Tibial artery (tissue), 4 donors: ENCODE results near the gene PCED1B.

Experiments
- DNase-seq, 2 donors: peaks; one replicate each; pipeline ENCODE4 v3.0.0-alpha.2; 2019
- H3K27ac ChIP-seq, 2 donors: fragments of 200-600 bp; sonication (generic) in 1 of 2; 1 replicate in 1 of 2; 2 replicates in 1 of 2; pipeline ENCODE4 v1.5.1; 2018 to 2019; ENCODE audit warnings: mild to moderate bottlenecking in 1 of 2
- H3K27me3 ChIP-seq, 2 donors: fragments of 200-600 bp; sonication (generic) in 1 of 2; one replicate each; pipeline versions ENCODE4 v1.5.1 to v1.6.0; 2016 to 2019
- H3K36me3 ChIP-seq, 3 donors: fragments of 200-600 bp; sonication (generic) in 2 of 3; one replicate each; pipeline ENCODE4 v1.5.1; 2016 to 2019; ENCODE audit warnings: mild to moderate bottlenecking in 2 of 3
- H3K4me1 ChIP-seq, 4 donors: fragments of 200-600 bp; sonication (generic) in 2 of 4; 1 replicate in 3 of 4; 2 replicates in 1 of 4; pipeline ENCODE4 v1.5.1; 2016 to 2019
- H3K4me3 ChIP-seq, 2 donors: fragments of 200-600 bp; sonication (generic) in 1 of 2; 1 replicate in 1 of 2; 2 replicates in 1 of 2; pipeline ENCODE4 v1.5.1; 2018 to 2019; ENCODE audit warnings: mild to moderate bottlenecking in 2 of 2
- H3K9me3 ChIP-seq, 3 donors: fragments of 200-600 bp; sonication (generic) in 1 of 3; one replicate each; pipeline ENCODE4 v1.5.1; 2016 to 2019
- CTCF ChIP-seq, 2 experiments: fragments of 200-600 bp in 1 of 2; fragments of 450-650 bp in 1 of 2; IDR thresholded peaks; one replicate each; pipeline ENCODE4 v1.5.1; 2017 to 2019; ENCODE audit warnings: antibody characterized with exemption in 2 of 2, mild to moderate bottlenecking in 1 of 2, moderate library complexity in 1 of 2
- intact Hi-C: fragments of 100-400 bp; cut with DNase I; formaldehyde crosslinking; loops from one replicate; pipeline ENCODE4 v1.15.0; 2023; ENCODE audit warnings: low total_unique reads

PCED1B gene

DNA sequence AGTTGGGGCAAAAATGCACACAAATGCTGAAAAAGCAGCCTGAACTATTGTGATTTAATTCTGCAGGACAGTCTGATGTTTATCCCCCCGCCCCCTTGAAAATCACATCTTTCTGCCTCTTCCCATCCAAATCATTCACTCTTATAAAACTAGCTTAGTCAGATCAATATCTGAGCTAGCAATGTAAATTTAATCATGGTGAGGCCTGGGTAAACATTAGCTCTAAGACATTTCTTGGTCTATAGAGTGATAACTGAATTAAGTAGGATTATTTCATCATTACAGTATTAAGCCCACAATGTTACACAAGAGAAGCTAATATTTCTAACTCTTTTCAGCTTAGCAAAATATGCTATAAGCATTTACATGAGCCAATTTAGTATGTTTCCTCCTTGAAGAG is 9.1 kb upstream of the PCED1B start:
- no peaks in the 10 kb centered on the region for H3K36me3 ChIP-seq
- peak overlapping the region in 1 of 2 donors; percentile 78 for H3K27ac ChIP-seq
- no peak for DNase-seq
- no peak overlapping the region for H3K4me3 ChIP-seq
- H3K4me1 ChIP-seq, result peaks cover 0 to 58% (median 26%) of the 10 kb centered on the region in 4 donors
- H3K27me3 ChIP-seq, result no peaks in the 10 kb centered on the region
- TF ChIP-seq CTCF (IDR thresholded peaks at IDR 0.05), result no peak
- intact Hi-C loops, result no loop called here
- no peaks in the 10 kb centered on the region for H3K9me3 ChIP-seq

GRCh38 chr12:47071241-47071852 is 8.1 kb upstream of the PCED1B start:
- no peak overlapping the region for H3K4me3 ChIP-seq
- peaks cover 0 to 59% (median 20%) of the 10 kb centered on the region in 4 donors for H3K4me1 ChIP-seq
- peak overlapping the region in 1 of 2 donors; percentile 78 for H3K27ac ChIP-seq
- intact Hi-C loops, result no loop called here
- TF ChIP-seq CTCF (IDR thresholded peaks at IDR 0.05), result peak; percentile 5 to 29
- H3K36me3 ChIP-seq, result no peaks in the 10 kb centered on the region
- H3K27me3 ChIP-seq, result no peaks in the 10 kb centered on the region
- no peaks in the 10 kb centered on the region for H3K9me3 ChIP-seq
- no peak for DNase-seq

DNA sequence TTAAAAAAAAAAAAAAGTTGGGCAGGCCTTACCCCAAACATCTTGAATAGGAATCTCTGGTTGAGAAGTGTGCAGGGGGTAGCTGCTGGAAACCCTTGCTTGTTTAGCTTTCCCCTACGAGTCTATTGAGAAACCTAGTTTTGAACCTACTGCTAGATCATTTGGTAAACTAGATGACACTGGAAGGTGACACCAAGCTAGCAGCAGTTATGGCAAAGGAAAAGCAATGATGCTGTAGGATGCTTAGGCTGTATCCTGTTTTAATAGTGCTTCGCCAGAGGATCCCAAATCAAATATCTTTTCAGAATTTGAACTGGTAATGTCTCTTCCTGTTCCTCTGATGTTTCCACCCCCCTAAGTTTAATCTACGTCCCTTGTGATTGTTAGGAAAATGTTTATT is 5.5 kb upstream of the PCED1B start:
- Histone ChIP-seq H3K9me3 (no peaks in the 10 kb centered on the region), H3K4me3 (no peak overlapping the region), H3K27ac (peak overlapping the region in 1 of 2 donors; percentile 13), H3K27me3 (no peaks in the 10 kb centered on the region), H3K36me3 (no peaks in the 10 kb centered on the region), H3K4me1 (peaks cover 0 to 44% (median 7%) of the 10 kb centered on the region in 4 donors)
- no peak for DNase-seq
- no peak for TF ChIP-seq CTCF (IDR thresholded peaks at IDR 0.05)
- intact Hi-C loops, result no loop called here

DNA sequence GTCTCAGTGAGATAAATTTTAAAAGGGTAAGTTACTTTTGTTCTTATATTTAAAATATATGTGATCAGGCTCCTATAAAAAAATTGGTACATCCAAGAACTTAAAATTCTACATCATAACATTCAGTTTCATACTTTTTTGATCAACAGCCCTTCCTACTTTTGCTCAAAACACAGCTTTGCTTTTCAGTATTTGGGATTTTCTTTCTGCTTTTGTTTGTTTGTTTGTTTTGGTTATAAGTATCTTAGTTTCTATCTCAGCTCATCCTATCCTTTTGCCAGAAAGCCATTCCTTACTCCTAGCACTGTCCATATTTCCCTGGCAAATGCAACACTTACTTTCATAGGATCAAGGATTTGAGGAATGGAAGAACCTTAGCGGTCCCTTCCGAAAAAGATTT is 4.7 kb upstream of the PCED1B start:
- intact Hi-C loops, result no loop called here
- H3K4me3 ChIP-seq, result peak overlapping the region in 1 of 2 donors; percentile 11
- DNase-seq, result no peak
- TF ChIP-seq CTCF (IDR thresholded peaks at IDR 0.05), result no peak
- H3K36me3 ChIP-seq, result no peaks in the 10 kb centered on the region
- H3K9me3 ChIP-seq, result no peaks in the 10 kb centered on the region
- peaks cover 0 to 36% (median 7%) of the 10 kb centered on the region in 4 donors for H3K4me1 ChIP-seq
- H3K27me3 ChIP-seq, result no peaks in the 10 kb centered on the region
- peak overlapping the region; percentile 49 to 98 for H3K27ac ChIP-seq

GRCh38 chr12:47075192-47076084 is 4.0 kb upstream of the PCED1B start:
- Histone ChIP-seq H3K4me1 (peaks cover 0 to 30% (median 5%) of the 10 kb centered on the region in 4 donors), H3K27ac (peak overlapping the region; percentile 49 to 98), H3K4me3 (peak overlapping the region; percentile 70 to 84), H3K27me3 (no peaks in the 10 kb centered on the region), H3K36me3 (no peaks in the 10 kb centered on the region), H3K9me3 (no peaks in the 10 kb centered on the region)
- TF ChIP-seq CTCF (IDR thresholded peaks at IDR 0.05), result no peak
- no peak for DNase-seq
- intact Hi-C loops, result no loop called here
